ENCODE data around the gene PIK3R5.

DNA sequence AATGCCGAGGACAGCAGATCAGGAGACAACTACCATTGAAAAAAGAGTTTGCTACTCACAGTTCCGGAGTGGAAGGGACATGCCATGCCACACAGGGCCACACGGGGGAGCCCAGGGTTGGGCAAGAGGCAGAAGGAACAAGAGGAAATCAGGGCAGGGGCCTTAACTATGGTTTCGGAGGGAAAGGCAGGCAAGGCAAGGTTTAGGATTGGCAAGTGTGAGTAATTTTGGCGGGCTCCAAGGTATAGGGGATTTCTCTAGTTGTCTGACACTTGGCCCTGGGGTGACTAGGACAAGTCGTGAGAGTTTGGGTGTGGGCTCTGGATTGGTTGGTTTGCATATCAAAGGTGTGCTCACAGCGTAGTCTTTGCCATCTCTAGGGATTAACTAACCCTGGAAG is 28.8 kb upstream of the PIK3R5 start:
- TF ChIP-seq POLR2A (IDR thresholded peaks at IDR 0.05; ENCODE audit: low read length) (no peak), GATA1 (IDR thresholded peaks at IDR 0.05; ENCODE audit: low read depth, low read length) (no peak)

Data from erythroblast (primary cell).